ENCODE results near the gene FNIP1. TPM values are rescaled to one million over a fixed set of nuclear protein-coding genes. Genes with fewer than 3 reads are reported as not detected.

FNIP1 gene
- total RNA-seq, 1 experiment from 2014 or later: 16.4 TPM

- no peak for DNase-seq (ENCODE audit: low read depth, low spot score)
- no peaks in the 10 kb centered on the region for H3K27me3 ChIP-seq (ENCODE audit: insufficient read depth, low read length)
- TF ChIP-seq CBX3 (IDR thresholded peaks at IDR 0.05; ENCODE audit: low read depth) (no peak), RAD21 (IDR thresholded peaks at IDR 0.05; ENCODE audit: low read depth) (no peak), POLR2AphosphoS5 (IDR thresholded peaks at IDR 0.05; ENCODE audit: low read depth, low read length) (no peak), SP1 (IDR thresholded peaks at IDR 0.05; ENCODE audit: low read depth) (no peak), CEBPB (IDR thresholded peaks at IDR 0.05; ENCODE audit: low read depth) (no peak), YY1 (IDR thresholded peaks at IDR 0.05; ENCODE audit: extremely low read depth, insufficient replicate concordance, low read depth, low read length) (no peak), ZNF274 (IDR thresholded peaks at IDR 0.05; ENCODE audit: low read depth, low read length) (no peak), REST (IDR thresholded peaks at IDR 0.05; ENCODE audit: low read depth) (no peak), ZFX (IDR thresholded peaks at IDR 0.05) (no peak), FOSL1 (IDR thresholded peaks at IDR 0.05; ENCODE audit: low read depth) (no peak), ELF1 (IDR thresholded peaks at IDR 0.05; ENCODE audit: borderline replicate concordance, low read depth) (no peak), JUND (IDR thresholded peaks at IDR 0.05) (no peak), SRF (IDR thresholded peaks at IDR 0.05; ENCODE audit: low read depth) (no peak), POLR2A (IDR thresholded peaks at IDR 0.05; ENCODE audit: borderline replicate concordance, extremely low read depth, insufficient read depth, insufficient read length) (no peak), EZH2phosphoT487 (IDR thresholded peaks at IDR 0.05; ENCODE audit: borderline replicate concordance) (no peak)
- TF ChIP-seq, protein P1, sequence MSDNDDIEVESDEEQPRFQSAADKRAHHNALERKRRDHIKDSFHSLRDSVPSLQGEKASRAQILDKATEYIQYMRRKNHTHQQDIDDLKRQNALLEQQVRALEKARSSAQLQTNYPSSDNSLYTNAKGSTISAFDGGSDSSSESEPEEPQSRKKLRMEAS (IDR thresholded peaks at IDR 0.05): no peak
- no peaks in the 10 kb centered on the region for H3K36me3 ChIP-seq (ENCODE audit: control insufficient read depth in 1 of 2, insufficient read depth in 2 of 2, low read length in 2 of 2)
- no peaks in the 10 kb centered on the region for H3K9me2 ChIP-seq (ENCODE audit: insufficient read depth)
- H3K4me1 ChIP-seq (ENCODE audit: control insufficient read depth in 1 of 2, insufficient read depth in 2 of 2, low read length in 2 of 2): no peaks in the 10 kb centered on the region
- no peak overlapping the region for H3K4me3 ChIP-seq (replicated peaks in 1 of 2; ENCODE audit: low read depth in 1 of 2, low read length in 2 of 2)
- intact Hi-C loops (cut with micrococcal nuclease): no loop called here
- 0 out of 4 replicates have a peak, but pooled peaks cover 0 to 4% of the 10 kb centered on the region in 2 experiments for H3K9me3 ChIP-seq (ENCODE audit: control insufficient read depth in 1 of 2, insufficient read depth in 1 of 2, low read depth in 1 of 2, low read length in 2 of 2)
- H3K4me2 ChIP-seq (ENCODE audit: low read length): no peak overlapping the region
- ChIA-PET RAD21 (ENCODE audit: low non-redundant PET in 1 of 2, low total read pairs in 2 of 2, uncharacterized antibody in 2 of 2, unreplicated experiment in 2 of 2) (no interaction called here), POLR2A (no interaction called here), CTCF (no interaction called here)
- H3K9ac ChIP-seq (ENCODE audit: low read length): no peak overlapping the region
- no peak overlapping the region for H3K27ac ChIP-seq (ENCODE audit: low read depth, low read length)
- BruUV-seq (replicated peaks): no TSS peak
- no peak for ATAC-seq
- no peak overlapping the region for H2AFZ ChIP-seq (ENCODE audit: low read depth, low read length, poor library complexity, severe bottlenecking)
- H3K79me2 ChIP-seq (ENCODE audit: insufficient read depth, low read length): no peaks in the 10 kb centered on the region
- no peaks in the 10 kb centered on the region for H4K20me1 ChIP-seq (ENCODE audit: insufficient read depth)
Measured at GRCh38 chr5:131825404-131826013, 28.7 kb upstream of the FNIP1 start.

Data from HCT116 (cell line).